Mucosa of descending colon (tissue), 3 donors: ENCODE results near the gene BIN1. TPM values are rescaled to one million over a fixed set of nuclear protein-coding genes. Genes with fewer than 3 reads are reported as not detected.

Experiments
- ATAC-seq: fragments of 200-7000 bp; cut with Tn5 transposase; one replicate; pipeline ENCODE4 v1.9.1; 2020; ENCODE audit warnings: mild to moderate bottlenecking, moderate library complexity
- DNase-seq, 3 donors: peaks; one replicate each; pipeline ENCODE4 v3.0.0-alpha.2; 2020
- H3K36me3 ChIP-seq: fragments of 200-600 bp; one replicate; pipeline ENCODE4 v1.8.0; 2021; ENCODE audit warnings: low read depth, mild to moderate bottlenecking
- H3K4me1 ChIP-seq: fragments of 200-600 bp; one replicate; pipeline ENCODE4 v1.8.0; 2021; ENCODE audit warnings: low read depth, mild to moderate bottlenecking
- H3K4me3 ChIP-seq: fragments of 200-600 bp; one replicate; pipeline ENCODE4 v1.8.0; 2021; ENCODE audit warnings: mild to moderate bottlenecking
- H3K9me3 ChIP-seq: fragments of 200-600 bp; one replicate; pipeline ENCODE4 v1.8.0; 2021; ENCODE audit warnings: mild to moderate bottlenecking
- intact Hi-C, 2 donors: fragments of 100-400 bp; cut with DNase I in 1 of 2; cut with micrococcal nuclease in 1 of 2; formaldehyde crosslinking; loops; one replicate each; pipeline versions ENCODE4 v1.11.0 to v1.11.1; 2022; cut with DNase I, micrococcal nuclease
- total RNA-seq, 3 donors: library from RNA; stranded (reverse); fragmentation: NEBNext Ultra II Directional in 2 of 3; extraction: Animal tissue kit (Norgen Biotek cat#: 25700) in 2 of 3; gene quantifications; one replicate each; pipeline versions ENCODE4 v1.2.1 to v1.2.4, GENCODE V29; 2021 to 2023
- TF ChIP-seq, protein P1 (sequence below): fragments of 200-600 bp; IDR thresholded peaks from one replicate; pipeline ENCODE4 v1.8.0; 2022; ENCODE audit warnings: antibody characterized with exemption, mild to moderate bottlenecking
- donor health status: DM: no; HTN: no; CAD: no; lungs with moderate emphysema.
- donor health status: DM: no; HTN: no; CAD: no.
- donor health status: DM: no; HTN: yes; CAD: no.

BIN1 gene
- total RNA-seq, 3 donors from 2014 or later, result 37.6 to 65.7 (median 46.3) TPM

DNA sequence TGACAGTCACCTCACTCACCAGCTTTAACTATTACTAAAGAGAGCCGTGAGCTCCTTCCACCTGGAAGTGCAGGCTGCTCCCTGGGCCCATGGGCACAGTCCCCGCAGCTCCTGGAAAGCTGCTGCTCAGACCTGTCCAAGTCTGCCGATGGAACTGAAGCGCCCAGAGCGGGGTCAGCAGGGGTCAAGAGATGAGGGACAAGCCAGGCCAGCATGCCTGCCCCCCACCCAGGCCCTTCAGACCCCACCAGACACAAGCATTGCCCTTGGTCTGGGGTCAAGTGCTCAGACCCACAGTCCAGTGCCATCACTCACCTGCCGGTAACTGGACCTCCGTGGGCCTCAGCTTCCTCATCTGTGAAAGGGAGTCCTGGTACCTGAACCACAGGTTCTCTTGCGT lies 59.9 kb downstream of the BIN1 start:
- TF ChIP-seq, protein P1, sequence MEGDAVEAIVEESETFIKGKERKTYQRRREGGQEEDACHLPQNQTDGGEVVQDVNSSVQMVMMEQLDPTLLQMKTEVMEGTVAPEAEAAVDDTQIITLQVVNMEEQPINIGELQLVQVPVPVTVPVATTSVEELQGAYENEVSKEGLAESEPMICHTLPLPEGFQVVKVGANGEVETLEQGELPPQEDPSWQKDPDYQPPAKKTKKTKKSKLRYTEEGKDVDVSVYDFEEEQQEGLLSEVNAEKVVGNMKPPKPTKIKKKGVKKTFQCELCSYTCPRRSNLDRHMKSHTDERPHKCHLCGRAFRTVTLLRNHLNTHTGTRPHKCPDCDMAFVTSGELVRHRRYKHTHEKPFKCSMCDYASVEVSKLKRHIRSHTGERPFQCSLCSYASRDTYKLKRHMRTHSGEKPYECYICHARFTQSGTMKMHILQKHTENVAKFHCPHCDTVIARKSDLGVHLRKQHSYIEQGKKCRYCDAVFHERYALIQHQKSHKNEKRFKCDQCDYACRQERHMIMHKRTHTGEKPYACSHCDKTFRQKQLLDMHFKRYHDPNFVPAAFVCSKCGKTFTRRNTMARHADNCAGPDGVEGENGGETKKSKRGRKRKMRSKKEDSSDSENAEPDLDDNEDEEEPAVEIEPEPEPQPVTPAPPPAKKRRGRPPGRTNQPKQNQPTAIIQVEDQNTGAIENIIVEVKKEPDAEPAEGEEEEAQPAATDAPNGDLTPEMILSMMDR, result no peak
- intact Hi-C loops, result no loop called here
- Histone ChIP-seq H3K4me3 (no peak overlapping the region), H3K36me3 (no peaks in the 10 kb centered on the region), H3K9me3 (no peaks in the 10 kb centered on the region), H3K4me1 (peaks cover 5% of the 10 kb centered on the region)
- peak in 1 of 3 donors; percentile 45 for DNase-seq
- no peak for ATAC-seq

GRCh38 chr2:127046579-127046978 lies 60.4 kb downstream of the BIN1 start:
- DNase-seq (peak in 1 of 3 donors; percentile 46), ATAC-seq (peak; percentile 16)
- H3K4me3 ChIP-seq, result no peak overlapping the region
- intact Hi-C loops, result no loop called here
- TF ChIP-seq, protein P1, result no peak
- H3K9me3 ChIP-seq, result no peaks in the 10 kb centered on the region
- H3K36me3 ChIP-seq, result no peaks in the 10 kb centered on the region
- H3K4me1 ChIP-seq, result peaks cover 5% of the 10 kb centered on the region

DNA sequence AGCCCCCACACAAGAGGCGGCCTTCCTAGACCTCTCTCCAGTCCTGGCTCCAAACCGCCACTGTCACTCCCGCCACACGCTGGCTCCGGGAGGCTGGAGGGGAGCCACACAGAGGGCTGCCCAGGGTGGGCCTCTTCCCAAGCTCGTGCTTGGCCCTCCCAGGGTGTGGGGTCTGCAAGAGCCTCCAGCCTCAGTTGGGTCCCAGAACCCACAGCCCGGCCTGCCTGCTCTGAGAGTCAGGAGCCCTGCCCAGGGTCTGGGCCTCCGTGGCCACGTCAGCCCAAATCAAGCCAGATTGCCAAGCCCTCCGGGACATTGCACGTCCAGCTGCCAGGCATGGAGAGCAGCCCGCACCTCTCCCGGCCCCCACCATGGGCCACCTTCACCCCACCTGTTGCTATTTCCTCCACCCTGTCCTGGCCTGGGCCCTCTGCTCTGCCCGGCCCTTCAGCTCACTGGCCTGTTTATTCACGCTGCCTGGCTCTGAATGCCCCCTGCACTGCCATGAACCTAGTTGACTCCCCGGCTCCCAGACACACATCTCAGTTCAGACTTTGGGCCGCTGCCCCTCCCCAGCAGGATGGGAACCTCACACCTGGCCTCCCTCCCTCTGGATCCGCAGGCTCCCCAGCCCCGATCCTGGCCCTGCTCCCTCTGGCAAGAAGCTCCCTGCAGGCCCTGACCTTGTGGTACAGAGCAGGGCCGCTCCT lies 61.0 kb downstream of the BIN1 start:
- no peaks in the 10 kb centered on the region for H3K9me3 ChIP-seq
- ATAC-seq, result no peak
- no peak overlapping the region for H3K4me3 ChIP-seq
- no peaks in the 10 kb centered on the region for H3K36me3 ChIP-seq
- DNase-seq, result peak in 1 of 3 donors; percentile 50
- TF ChIP-seq, protein P1, result no peak
- H3K4me1 ChIP-seq, result peaks cover 5% of the 10 kb centered on the region
- intact Hi-C loops, result no loop called here

GRCh38 chr2:127044977-127045661 lies 61.8 kb downstream of the BIN1 start:
- H3K36me3 ChIP-seq, result no peaks in the 10 kb centered on the region
- peaks cover 2% of the 10 kb centered on the region for H3K4me1 ChIP-seq
- H3K9me3 ChIP-seq, result no peaks in the 10 kb centered on the region
- DNase-seq (peak in 1 of 3 donors; percentile 53), ATAC-seq (no peak)
- intact Hi-C loops, result no loop called here
- H3K4me3 ChIP-seq, result no peak overlapping the region
- TF ChIP-seq, protein P1, result no peak

- DNase-seq (no peak), ATAC-seq (no peak)
- no peaks in the 10 kb centered on the region for H3K9me3 ChIP-seq
- no peaks in the 10 kb centered on the region for H3K4me1 ChIP-seq
- H3K36me3 ChIP-seq, result no peaks in the 10 kb centered on the region
- no peak overlapping the region for H3K4me3 ChIP-seq
- intact Hi-C loops, result no loop called here
- TF ChIP-seq, protein P1, result no peak
Observed at GRCh38 chr2:127044165-127044718, 62.7 kb downstream of the BIN1 start.
